Neutrophil (primary cell): ENCODE results near the gene JHY.

Experiments
- H3K27ac ChIP-seq: fragments of 200-600 bp; sonication (generic); 2 replicates; pipeline ENCODE4 v1.5.1; 2016; ENCODE audit warnings: mild to moderate bottlenecking, moderate library complexity
- H3K27me3 ChIP-seq: fragments of 200-600 bp; sonication (generic); 2 replicates; pipeline ENCODE4 v1.6.0; 2016; ENCODE audit warnings: mild to moderate bottlenecking
- H3K36me3 ChIP-seq: fragments of 200-600 bp; sonication (generic); 2 replicates; pipeline ENCODE4 v1.5.1; 2017
- H3K4me1 ChIP-seq, 2 experiments: fragments of 200-600 bp in 1 of 2; sonication (generic) in 1 of 2; 1 replicate in 1 of 2; 2 replicates in 1 of 2; pipeline versions ENCODE4 v1.5.1 to v1.6.1; 2013 to 2016; ENCODE audit warnings: low read depth in 1 of 2, low read length in 1 of 2, mild to moderate bottlenecking in 1 of 2, moderate library complexity in 1 of 2; ENCODE audit not compliant: control insufficient read depth in 1 of 2, insufficient read depth in 1 of 2
- H3K4me3 ChIP-seq, 2 experiments: fragments of 200-600 bp in 1 of 2; sonication (generic) in 1 of 2; 1 replicate in 1 of 2; 2 replicates in 1 of 2; pipeline ENCODE4 v1.5.1; 2013 to 2016; ENCODE audit warnings: low read depth in 1 of 2, low read length in 1 of 2, mild to moderate bottlenecking in 1 of 2, moderate library complexity in 1 of 2
- H3K9me3 ChIP-seq: fragments of 200-600 bp; sonication (generic); 2 replicates; pipeline ENCODE4 v1.5.1; 2016
- TF ChIP-seq, protein P1 (sequence below): fragments of 200-600 bp; sonication (generic); IDR thresholded peaks from 2 replicates; pipeline ENCODE4 v1.5.1; 2016; ENCODE audit warnings: antibody characterized with exemption

Gene JHY

DNA sequence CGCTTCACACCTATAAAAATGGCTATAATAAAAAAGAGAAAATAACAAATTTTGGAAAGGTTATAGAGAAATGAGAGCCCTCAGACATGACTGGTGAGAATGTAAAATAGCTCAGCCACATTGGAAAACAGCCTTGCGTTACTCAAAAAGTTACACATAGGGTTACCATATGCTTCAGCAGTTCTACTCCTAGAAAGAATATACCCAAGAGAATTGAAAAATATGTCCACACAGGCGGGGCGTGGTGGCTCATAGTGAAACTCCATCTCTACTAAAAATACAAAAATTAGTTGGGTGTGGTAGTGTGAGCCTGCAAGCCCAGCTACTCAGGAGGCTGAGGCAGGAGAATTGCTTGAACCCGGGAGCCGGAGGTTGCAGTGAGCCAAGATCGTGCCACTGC lies 7.6 kb upstream of the JHY start:
- TF ChIP-seq, protein P1, sequence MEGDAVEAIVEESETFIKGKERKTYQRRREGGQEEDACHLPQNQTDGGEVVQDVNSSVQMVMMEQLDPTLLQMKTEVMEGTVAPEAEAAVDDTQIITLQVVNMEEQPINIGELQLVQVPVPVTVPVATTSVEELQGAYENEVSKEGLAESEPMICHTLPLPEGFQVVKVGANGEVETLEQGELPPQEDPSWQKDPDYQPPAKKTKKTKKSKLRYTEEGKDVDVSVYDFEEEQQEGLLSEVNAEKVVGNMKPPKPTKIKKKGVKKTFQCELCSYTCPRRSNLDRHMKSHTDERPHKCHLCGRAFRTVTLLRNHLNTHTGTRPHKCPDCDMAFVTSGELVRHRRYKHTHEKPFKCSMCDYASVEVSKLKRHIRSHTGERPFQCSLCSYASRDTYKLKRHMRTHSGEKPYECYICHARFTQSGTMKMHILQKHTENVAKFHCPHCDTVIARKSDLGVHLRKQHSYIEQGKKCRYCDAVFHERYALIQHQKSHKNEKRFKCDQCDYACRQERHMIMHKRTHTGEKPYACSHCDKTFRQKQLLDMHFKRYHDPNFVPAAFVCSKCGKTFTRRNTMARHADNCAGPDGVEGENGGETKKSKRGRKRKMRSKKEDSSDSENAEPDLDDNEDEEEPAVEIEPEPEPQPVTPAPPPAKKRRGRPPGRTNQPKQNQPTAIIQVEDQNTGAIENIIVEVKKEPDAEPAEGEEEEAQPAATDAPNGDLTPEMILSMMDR: no peak

DNA sequence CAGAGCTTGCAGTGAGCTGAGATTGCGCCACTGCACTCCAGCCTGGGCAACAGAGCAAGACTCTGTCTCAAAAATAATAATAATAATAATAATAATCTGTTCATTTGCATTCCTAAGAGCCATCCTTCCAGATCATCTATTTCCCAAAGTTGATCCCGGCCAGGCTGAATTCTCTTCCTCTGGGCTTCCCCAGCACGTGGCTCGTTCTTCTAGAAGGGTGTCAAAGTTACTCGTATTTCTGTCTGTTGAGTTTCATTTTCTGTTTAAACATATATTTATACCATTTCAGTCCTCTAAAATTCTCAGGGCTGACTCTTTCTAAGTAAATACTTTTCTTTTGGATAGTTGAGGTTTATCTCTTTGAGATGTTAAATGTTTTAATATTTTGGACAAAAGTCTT lies 4.8 kb upstream of the JHY start:
- Histone ChIP-seq H3K4me3 (no peak overlapping the region), H3K4me1 (peaks cover 0 to 6% of the 10 kb centered on the region in 2 experiments), H3K9me3 (no peaks in the 10 kb centered on the region), H3K27ac (no peak overlapping the region), H3K27me3 (peaks cover 52% of the 10 kb centered on the region), H3K36me3 (no peaks in the 10 kb centered on the region)
- TF ChIP-seq, protein P1: no peak

More for the DNA sequence above, 7.6 kb upstream of the JHY start:
- H3K4me1 ChIP-seq: no peaks in the 10 kb centered on the region
- no peak overlapping the region for H3K27ac ChIP-seq
- H3K4me3 ChIP-seq: no peak overlapping the region
- no peaks in the 10 kb centered on the region for H3K36me3 ChIP-seq
- H3K27me3 ChIP-seq: peaks cover 25% of the 10 kb centered on the region
- no peaks in the 10 kb centered on the region for H3K9me3 ChIP-seq

DNA sequence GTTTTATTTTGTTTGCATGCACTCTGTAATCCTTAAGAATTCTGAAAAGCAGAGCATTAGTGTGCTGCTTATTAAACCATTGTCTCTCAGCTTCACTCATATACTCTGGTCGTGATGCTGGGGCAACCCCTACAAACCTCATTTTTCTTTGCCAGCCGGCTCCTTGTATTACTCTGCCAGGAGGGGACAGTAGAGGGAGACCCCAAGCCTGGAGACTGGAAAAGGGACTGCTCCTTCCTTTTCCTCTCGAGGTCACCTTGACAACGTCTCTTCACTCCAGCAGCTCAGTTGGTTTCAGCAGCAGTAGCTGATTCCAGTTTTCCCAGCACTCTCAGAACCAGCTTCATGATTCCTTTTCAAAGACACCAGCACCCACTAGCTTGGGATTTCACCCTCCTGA lies 2.8 kb upstream of the JHY start:
- Histone ChIP-seq H3K27ac (no peak overlapping the region), H3K9me3 (no peaks in the 10 kb centered on the region), H3K36me3 (no peaks in the 10 kb centered on the region), H3K27me3 (peaks cover 72% of the 10 kb centered on the region), H3K4me3 (no peak overlapping the region), H3K4me1 (peaks cover 0 to 13% of the 10 kb centered on the region in 2 experiments)
- TF ChIP-seq, protein P1: no peak

DNA sequence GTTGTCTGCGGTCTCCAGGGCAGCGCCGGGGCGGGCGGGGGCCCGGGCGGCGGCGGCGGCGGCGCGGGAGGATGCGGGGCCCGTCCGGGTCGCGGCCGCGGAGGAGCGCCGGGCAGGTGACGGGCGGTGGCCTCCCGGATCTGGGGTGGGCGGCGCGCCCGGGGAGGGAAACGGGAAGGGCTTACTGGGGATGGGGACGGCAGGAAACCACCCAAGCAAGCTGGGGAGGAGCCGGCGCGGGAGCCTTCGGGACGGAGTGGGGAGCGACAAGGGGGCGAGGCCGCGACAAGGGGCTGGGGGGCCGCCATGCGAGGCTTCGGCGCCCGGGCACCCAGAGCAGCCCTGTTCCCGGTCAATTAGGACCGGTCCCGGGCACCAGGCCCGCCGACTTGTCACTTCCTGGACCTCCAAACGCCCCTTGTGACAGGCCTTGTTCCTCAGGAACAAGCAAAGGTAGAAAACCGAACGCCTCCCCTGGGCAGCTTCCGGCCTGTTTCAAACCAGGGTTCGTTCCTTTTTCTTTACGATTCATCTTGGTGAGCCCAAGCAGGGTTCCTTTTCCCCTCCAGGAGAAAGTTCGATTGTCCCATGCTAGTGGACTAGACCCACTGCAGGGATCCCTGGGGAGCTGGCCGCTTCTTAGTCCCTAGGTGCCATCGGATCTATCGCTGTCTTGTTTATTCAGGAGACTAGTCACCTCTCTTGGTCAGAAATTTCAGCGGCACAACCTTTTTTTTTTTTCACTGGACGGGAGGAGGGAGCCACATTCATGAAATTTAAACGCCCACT lies 492 bp downstream of the JHY start:
- Histone ChIP-seq H3K27ac (no peak overlapping the region), H3K9me3 (no peaks in the 10 kb centered on the region), H3K36me3 (no peaks in the 10 kb centered on the region), H3K4me3 (peak overlapping the region; percentile 14 to 59), H3K4me1 (peaks cover 0 to 13% of the 10 kb centered on the region in 2 experiments), H3K27me3 (peaks cover 72% of the 10 kb centered on the region)
- TF ChIP-seq, protein P1: no peak

DNA sequence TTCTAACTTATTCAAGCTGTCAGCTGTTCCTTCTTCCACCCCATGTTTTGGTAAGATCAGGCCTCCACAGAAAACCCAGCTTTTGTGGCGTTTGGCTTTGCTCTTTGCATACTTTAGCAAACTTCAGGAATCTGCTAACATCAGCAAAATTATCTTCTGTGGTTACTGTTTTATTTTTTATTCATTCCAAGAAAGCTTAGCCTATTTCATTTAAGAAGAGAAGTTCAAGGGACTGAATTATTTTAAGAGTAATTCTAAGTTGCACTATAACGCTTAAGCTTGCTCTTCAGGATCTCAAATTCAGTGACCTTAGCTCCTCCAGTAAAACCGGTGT lies 1.1 kb downstream of the JHY start:
- Histone ChIP-seq H3K4me3 (peak overlapping the region in 1 of 2 experiments; percentile 59), H3K27me3 (peaks cover 67% of the 10 kb centered on the region), H3K36me3 (no peaks in the 10 kb centered on the region), H3K27ac (no peak overlapping the region), H3K9me3 (no peaks in the 10 kb centered on the region), H3K4me1 (peaks cover 0 to 13% of the 10 kb centered on the region in 2 experiments)
- TF ChIP-seq, protein P1: no peak
